Spleen (tissue), 11 donors: Measurements from ENCODE around the gene POU2AF1. TPM values are rescaled to one million over a fixed set of nuclear protein-coding genes. Genes with fewer than 3 reads are reported as not detected.

Experiments
- DNase-seq: peaks from one replicate; pipeline ENCODE4 v3.0.0-alpha.2; 2020
- H3K27ac ChIP-seq, 8 donors: fragments of 200-600 bp; sonication (generic) in 7 of 8; 1 replicate in 4 of 8; 2 replicates in 4 of 8; pipeline versions ENCODE4 v1.5.0 to v1.8.0; 2016 to 2021; ENCODE audit warnings: inconsistent platforms in 4 of 8, mild to moderate bottlenecking in 4 of 8, moderate library complexity in 1 of 8
- H3K27me3 ChIP-seq, 7 donors: fragments of 200-600 bp; sonication (generic) in 6 of 7; replicated peaks in 1 of 7; 1 replicate in 4 of 7; 2 replicates in 3 of 7; pipeline versions ENCODE4 v1.5.0 to v1.8.0; 2016 to 2021; ENCODE audit warnings: inconsistent platforms in 3 of 7, mild to moderate bottlenecking in 1 of 7
- H3K36me3 ChIP-seq, 6 donors: fragments of 200-600 bp; sonication (generic) in 5 of 6; 1 replicate in 4 of 6; 2 replicates in 2 of 6; pipeline versions ENCODE4 v1.5.0 to v1.8.0; 2016 to 2021; ENCODE audit warnings: inconsistent platforms in 2 of 6
- H3K4me1 ChIP-seq, 6 donors: fragments of 200-600 bp; sonication (generic) in 5 of 6; 1 replicate in 3 of 6; 2 replicates in 3 of 6; pipeline versions ENCODE4 v1.5.0 to v1.8.0; 2016 to 2021; ENCODE audit warnings: inconsistent platforms in 3 of 6
- H3K4me3 ChIP-seq, 8 donors: fragments of 200-600 bp; sonication (generic) in 7 of 8; 1 replicate in 4 of 8; 2 replicates in 4 of 8; pipeline versions ENCODE4 v1.5.0 to v1.8.0; 2016 to 2021; ENCODE audit warnings: inconsistent platforms in 4 of 8, mild to moderate bottlenecking in 4 of 8, moderate library complexity in 2 of 8
- H3K9me3 ChIP-seq, 8 donors: fragments of 200-600 bp; sonication (generic) in 7 of 8; 1 replicate in 4 of 8; 2 replicates in 4 of 8; pipeline versions ENCODE4 v1.5.0 to v1.8.0; 2016 to 2021; ENCODE audit warnings: inconsistent platforms in 4 of 8
- CTCF ChIP-seq, 11 experiments: fragments of 200-600 bp in 7 of 11; fragments of 450-650 bp in 4 of 11; sonication (generic) in 4 of 11; IDR thresholded peaks in 8 of 11; conservative IDR thresholded peaks in 3 of 11; 1 replicate in 7 of 11; 2 replicates in 4 of 11; pipeline versions ENCODE4 v1.4.0 to v1.8.0; 2016 to 2021; ENCODE audit warnings: antibody characterized with exemption in 11 of 11, inconsistent platforms in 4 of 11, mild to moderate bottlenecking in 1 of 11
- POLR2A ChIP-seq, 3 donors: fragments of 450-650 bp; IDR thresholded peaks; one replicate each; pipeline ENCODE4 v1.5.1; 2017; ENCODE audit warnings: antibody characterized with exemption in 3 of 3, mild to moderate bottlenecking in 1 of 3
- POLR2AphosphoS5 ChIP-seq, 3 donors: sonication (generic); formaldehyde crosslinking; IDR thresholded peaks; one replicate each; pipeline ENCODE4 v1.5.1; 2017; ENCODE audit warnings: antibody characterized with exemption in 3 of 3
- WGBS, 5 donors: extraction: QIAGEN DNeasy Blood & Tissue Kit in 3 of 5; methylation state at CpG; one replicate each; pipeline versions ENCODE4 v1.1.5 to v1.1.7; 2013 to 2018; 5-methylcytosine and 5-hydroxymethylcytosine counted together
- intact Hi-C: fragments of 100-400 bp; cut with DNase I; formaldehyde crosslinking; loops from one replicate; pipeline ENCODE4 v1.15.0; 2023; ENCODE audit warnings: low total_unique reads
- polyA plus RNA-seq, 3 donors: library from polyadenylated mRNA; stranded (reverse); fragments of 200-250 nt; gene quantifications; one replicate each; pipeline ENCODE4 v1.2.1, GENCODE V29; 2013
- total RNA-seq, 7 donors: library from RNA; depleted of rRNA in 3 of 7; stranded (reverse); fragments of >200 nt in 3 of 7; fragmentation: NEBNext Ultra II Directional in 4 of 7; extraction: Animal tissue kit (Norgen Biotek cat#: 25700) in 4 of 7; gene quantifications; one replicate each; pipeline versions ENCODE4 v1.1.0 to v1.2.1, GENCODE V29; 2016 to 2021
- donor health status: healthy with polysubstance abuse.
- donor health status: DM: no; HTN: no; CAD: no; lungs with moderate emphysema.
- donor health status: DM: no; HTN: no; CAD: no.
- donor health status: Bipolar disorder and iron deficiency.
- donor health status: healthy.
- donor health status: DM: no; HTN: no; CAD: no.
- donor health status: DM: yes; HTN: yes; CAD: no.

The POU2AF1 gene
- total and polyA plus RNA-seq, 10 donors, result 60.1 to 280 (median 104) TPM

- Histone ChIP-seq H3K4me3 (no peak overlapping the region), H3K4me1 (no peaks in the 10 kb centered on the region), H3K36me3 (no peaks in the 10 kb centered on the region), H3K27ac (no peak overlapping the region), H3K9me3 (no peaks in the 10 kb centered on the region), H3K27me3 (no peaks in the 10 kb centered on the region)
- 70 to 85% (median 74%) methylated on average over 3 of the region's 3 CpGs for WGBS, 5 donors
- TF ChIP-seq POLR2A (IDR thresholded peaks at IDR 0.05) (no peak), POLR2AphosphoS5 (IDR thresholded peaks at IDR 0.05) (no peak), CTCF (IDR thresholded peaks at IDR 0.05 in 8 of 11, conservative IDR thresholded peaks at IDR 0.05 in 3 of 11) (no peak)
- intact Hi-C loops, result no loop called here
- no peak for DNase-seq
Measured at GRCh38 chr11:111347723-111348115, 31.4 kb downstream of the POU2AF1 start.

GRCh38 chr11:111347002-111347722, 31.9 kb downstream of the POU2AF1 start:
- no peak overlapping the region for H3K4me3 ChIP-seq
- DNase-seq, result no peak
- H3K9me3 ChIP-seq, result no peaks in the 10 kb centered on the region
- no peaks in the 10 kb centered on the region for H3K4me1 ChIP-seq
- H3K36me3 ChIP-seq, result no peaks in the 10 kb centered on the region
- H3K27me3 ChIP-seq, result no peaks in the 10 kb centered on the region
- no peak for TF ChIP-seq POLR2A (IDR thresholded peaks at IDR 0.05)
- TF ChIP-seq CTCF (IDR thresholded peaks at IDR 0.05 in 8 of 11, conservative IDR thresholded peaks at IDR 0.05 in 3 of 11), result no peak
- no peak for TF ChIP-seq POLR2AphosphoS5 (IDR thresholded peaks at IDR 0.05)
- 86 to 92% (median 89%) methylated on average over 6 of the region's 6 CpGs for WGBS, 5 donors
- intact Hi-C loops, result no loop called here
- no peak overlapping the region for H3K27ac ChIP-seq

GRCh38 chr11:111344032-111344431, 35.0 kb downstream of the POU2AF1 start:
- WGBS, 5 donors, result 74 to 92% (median 89%) methylated on average over 3 of the region's 3 CpGs
- Histone ChIP-seq H3K27ac (no peak overlapping the region), H3K27me3 (no peaks in the 10 kb centered on the region), H3K4me3 (no peak overlapping the region), H3K9me3 (peaks cover 0 to 16% (median 13%) of the 10 kb centered on the region in 8 donors), H3K4me1 (no peaks in the 10 kb centered on the region), H3K36me3 (no peaks in the 10 kb centered on the region)
- TF ChIP-seq POLR2AphosphoS5 (IDR thresholded peaks at IDR 0.05), result no peak
- TF ChIP-seq CTCF (IDR thresholded peaks at IDR 0.05 in 8 of 11, conservative IDR thresholded peaks at IDR 0.05 in 3 of 11), result no peak
- no peak for TF ChIP-seq POLR2A (IDR thresholded peaks at IDR 0.05)
- intact Hi-C loops, result no loop called here
- DNase-seq, result no peak

GRCh38 chr11:111342329-111342728, 36.7 kb downstream of the POU2AF1 start:
- 70 to 92% (median 86%) methylated on average over 3 of the region's 3 CpGs for WGBS, 5 donors
- Histone ChIP-seq H3K4me3 (no peak overlapping the region), H3K36me3 (no peaks in the 10 kb centered on the region), H3K4me1 (no peaks in the 10 kb centered on the region), H3K27me3 (no peaks in the 10 kb centered on the region), H3K27ac (no peak overlapping the region), H3K9me3 (peaks cover 0 to 18% (median 15%) of the 10 kb centered on the region in 8 donors)
- TF ChIP-seq POLR2AphosphoS5 (IDR thresholded peaks at IDR 0.05), result no peak
- no peak for TF ChIP-seq CTCF (IDR thresholded peaks at IDR 0.05 in 8 of 11, conservative IDR thresholded peaks at IDR 0.05 in 3 of 11)
- TF ChIP-seq POLR2A (IDR thresholded peaks at IDR 0.05), result no peak
- intact Hi-C loops, result no loop called here
- no peak for DNase-seq
